ENCODE measurements around the gene DNAJC10.

DNA sequence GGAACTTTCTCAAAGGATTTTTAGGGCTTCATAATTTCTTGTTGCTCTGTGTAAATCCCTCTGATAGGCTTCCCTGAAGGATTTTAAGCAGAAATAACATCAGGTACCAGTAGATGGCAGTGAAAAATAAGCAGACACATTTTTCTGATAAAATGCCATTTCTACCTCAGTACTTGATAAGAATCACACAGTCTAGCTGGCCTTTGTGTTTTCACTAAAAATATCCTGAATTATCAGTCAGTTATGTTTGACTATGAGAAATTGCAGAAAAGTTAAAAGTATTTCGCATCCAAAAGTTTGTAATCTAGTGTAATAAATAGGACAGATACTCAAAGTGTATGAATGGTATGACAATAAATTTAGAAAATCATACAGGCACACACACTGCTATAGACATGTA is 68.7 kb downstream of the DNAJC10 start:
- TF ChIP-seq, protein P1, sequence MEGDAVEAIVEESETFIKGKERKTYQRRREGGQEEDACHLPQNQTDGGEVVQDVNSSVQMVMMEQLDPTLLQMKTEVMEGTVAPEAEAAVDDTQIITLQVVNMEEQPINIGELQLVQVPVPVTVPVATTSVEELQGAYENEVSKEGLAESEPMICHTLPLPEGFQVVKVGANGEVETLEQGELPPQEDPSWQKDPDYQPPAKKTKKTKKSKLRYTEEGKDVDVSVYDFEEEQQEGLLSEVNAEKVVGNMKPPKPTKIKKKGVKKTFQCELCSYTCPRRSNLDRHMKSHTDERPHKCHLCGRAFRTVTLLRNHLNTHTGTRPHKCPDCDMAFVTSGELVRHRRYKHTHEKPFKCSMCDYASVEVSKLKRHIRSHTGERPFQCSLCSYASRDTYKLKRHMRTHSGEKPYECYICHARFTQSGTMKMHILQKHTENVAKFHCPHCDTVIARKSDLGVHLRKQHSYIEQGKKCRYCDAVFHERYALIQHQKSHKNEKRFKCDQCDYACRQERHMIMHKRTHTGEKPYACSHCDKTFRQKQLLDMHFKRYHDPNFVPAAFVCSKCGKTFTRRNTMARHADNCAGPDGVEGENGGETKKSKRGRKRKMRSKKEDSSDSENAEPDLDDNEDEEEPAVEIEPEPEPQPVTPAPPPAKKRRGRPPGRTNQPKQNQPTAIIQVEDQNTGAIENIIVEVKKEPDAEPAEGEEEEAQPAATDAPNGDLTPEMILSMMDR (IDR thresholded peaks at IDR 0.05), result peak; percentile 20 to 44 (median 40)
- no peak for TF ChIP-seq POLR2A (IDR thresholded peaks at IDR 0.05)
